HG03066 (cell line): ENCODE data around the gene MYRIP.

ENCODE experiments used
- ATAC-seq: cut with Tn5 transposase; IDR thresholded peaks from one replicate; pipeline ENCODE4 v1.9.1; 2021; ENCODE audit warnings: low read depth; ENCODE audit not compliant: unreplicated experiment

MYRIP gene

DNA sequence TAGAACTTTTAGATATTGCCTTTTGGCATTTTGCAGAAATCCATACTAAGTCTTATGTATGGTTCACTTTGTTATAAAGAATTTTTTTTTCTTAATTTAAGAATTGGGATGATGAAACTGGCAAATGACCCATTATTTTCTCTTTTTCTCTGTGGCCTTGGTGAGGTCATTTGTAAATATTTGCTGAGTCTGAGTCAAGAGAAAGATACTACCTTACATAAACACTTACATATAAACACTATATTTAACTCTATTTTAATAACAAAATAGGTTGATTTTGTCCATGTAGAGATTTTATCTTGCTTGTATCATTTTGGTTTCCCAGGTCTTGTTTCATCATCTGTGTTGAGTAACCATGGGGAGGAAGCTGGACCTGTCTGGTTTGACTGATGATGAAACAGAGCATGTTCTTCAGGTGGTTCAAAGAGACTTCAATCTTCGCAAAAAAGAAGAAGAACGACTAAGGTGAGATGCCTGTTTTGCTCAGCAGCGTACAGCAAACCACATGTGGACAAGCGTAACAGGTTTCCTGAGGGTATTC lies 91.1 kb downstream of the MYRIP start:
- ATAC-seq = no peak

DNA sequence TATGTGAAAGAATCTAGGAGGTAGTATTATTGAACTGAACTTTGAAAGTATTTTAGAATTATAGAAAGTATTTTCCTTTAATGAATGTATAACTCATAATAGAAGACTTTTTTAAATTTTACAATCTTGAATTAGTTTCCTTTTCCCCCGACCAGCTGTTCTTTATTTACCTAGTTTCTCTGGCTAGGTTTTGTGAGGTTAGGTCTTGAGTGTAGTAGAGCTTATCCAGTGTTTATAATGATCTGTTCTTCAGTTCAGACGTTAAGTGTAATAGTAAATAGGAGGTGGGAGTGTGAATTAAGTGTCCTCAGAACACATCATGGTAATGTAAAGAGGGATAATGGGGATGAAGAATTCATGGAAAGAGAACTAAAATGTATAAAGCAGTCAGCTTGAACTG lies 93.8 kb downstream of the MYRIP start:
- no peak for ATAC-seq

- no peak for ATAC-seq
These were observed 96.4 kb downstream of the MYRIP start for GRCh38 chr3:39905788-39906187.

- no peak for ATAC-seq
These were observed 98.6 kb downstream of the MYRIP start for GRCh38 chr3:39907981-39908380.

DNA sequence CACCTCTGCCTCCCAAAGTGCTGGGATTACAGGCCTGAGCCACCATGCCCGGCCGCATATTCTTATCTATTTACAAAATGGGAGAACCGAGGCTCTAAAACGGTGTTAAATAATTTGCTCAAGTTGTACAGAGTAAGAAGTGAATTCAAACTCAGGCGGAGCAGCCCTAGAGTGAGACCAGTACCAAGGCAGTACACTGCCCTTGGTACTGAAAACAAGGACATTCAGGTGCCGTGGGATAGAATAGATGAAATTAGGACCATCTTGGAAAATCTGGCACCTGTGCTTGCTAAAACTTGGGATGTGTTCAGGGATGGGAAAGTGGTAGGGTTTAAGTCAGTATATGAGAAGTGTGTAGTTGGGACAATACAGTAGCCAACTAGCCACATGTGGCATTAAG lies 100.7 kb downstream of the MYRIP start:
- no peak for ATAC-seq

DNA sequence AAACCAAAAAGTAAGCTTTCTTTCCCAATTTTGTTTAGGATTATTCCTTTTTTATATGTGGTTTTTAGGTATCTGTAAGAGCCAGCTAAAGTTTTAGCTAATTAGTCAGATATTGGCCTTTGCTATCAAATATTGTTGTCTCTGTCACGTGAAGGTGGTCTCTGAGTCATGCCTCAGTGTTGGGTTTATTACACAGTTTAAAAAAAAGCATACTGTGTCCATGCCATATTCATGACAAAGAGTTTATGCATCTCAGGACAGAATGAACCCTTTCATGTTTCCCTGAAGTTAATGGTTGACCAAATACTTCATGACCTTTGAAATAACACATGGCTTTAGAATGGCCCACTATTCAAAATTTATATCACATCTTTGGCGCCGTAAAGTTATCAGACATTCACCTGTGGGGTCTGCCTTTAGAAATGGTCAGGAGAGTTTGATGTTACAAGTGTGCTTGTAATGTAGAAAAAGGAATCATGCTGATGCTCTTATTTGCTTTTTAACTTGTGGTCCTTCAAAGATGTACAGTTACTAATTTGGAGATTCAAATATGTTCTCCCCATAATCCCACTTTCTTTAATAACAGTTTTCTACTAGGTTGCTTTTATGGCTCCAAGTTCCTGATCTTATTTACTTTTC lies 101.5 kb downstream of the MYRIP start:
- ATAC-seq = no peak

GRCh38 chr3:39911465-39912309 lies 102.3 kb downstream of the MYRIP start:
- no peak for ATAC-seq

GRCh38 chr3:39915027-39915426 lies 105.6 kb downstream of the MYRIP start:
- ATAC-seq = no peak

- ATAC-seq = no peak
These were observed 107.8 kb downstream of the MYRIP start for GRCh38 chr3:39917065-39917773.

GRCh38 chr3:39919281-39919680 lies 109.9 kb downstream of the MYRIP start:
- no peak for ATAC-seq

GRCh38 chr3:39920271-39920670 lies 110.9 kb downstream of the MYRIP start:
- no peak for ATAC-seq

DNA sequence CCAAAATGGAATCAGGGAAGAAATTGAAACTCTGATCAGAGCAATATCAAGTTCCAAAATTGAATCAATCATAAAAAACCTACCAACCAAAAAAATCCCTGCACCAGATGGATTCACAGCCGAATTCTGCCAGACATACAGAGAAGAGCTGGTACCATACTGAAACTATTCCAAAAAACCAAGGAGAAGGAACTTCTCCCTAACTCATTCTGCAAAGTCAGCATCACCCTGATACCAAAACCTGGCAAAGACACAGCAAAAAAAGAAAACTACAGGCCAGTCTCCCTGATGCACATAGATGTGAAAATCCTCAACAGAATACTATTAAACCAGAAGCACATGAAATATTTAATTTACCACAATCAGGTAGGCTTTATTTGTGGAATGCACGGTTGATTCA lies 118.1 kb downstream of the MYRIP start:
- ATAC-seq = no peak

DNA sequence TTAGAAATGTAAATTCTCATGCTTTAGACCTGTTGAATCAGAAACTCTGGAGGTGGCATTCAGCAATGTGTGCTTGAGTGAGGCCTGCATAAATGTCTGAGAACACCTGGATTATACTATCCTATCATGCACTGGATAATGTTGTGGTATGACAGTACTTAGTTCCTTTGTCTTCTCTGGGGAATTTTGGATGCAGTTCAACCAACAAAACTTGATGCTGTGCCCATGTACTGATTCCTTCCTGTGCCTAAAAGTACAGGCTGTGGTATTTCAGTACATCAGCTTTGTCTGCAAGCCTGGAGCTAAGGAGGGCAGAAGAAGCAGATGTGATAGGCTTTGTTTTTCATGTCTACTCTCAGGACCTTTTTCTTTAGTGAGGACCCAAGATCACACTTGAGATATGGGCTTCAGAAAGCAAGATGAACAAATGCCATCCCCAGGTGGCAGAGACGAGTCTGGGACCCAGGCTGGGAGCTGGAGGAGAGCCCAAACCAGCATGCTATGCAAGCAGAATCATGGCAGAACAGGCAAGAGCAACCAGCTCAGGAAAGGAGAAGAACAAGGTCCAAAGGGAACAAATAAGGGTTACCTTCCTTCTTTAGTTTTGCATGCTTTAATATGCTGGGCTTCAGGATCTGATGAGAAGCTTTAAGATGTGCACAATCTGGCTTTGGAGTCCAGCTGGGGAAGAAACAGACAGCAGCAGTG lies 124.7 kb downstream of the MYRIP start:
- ATAC-seq = no peak

DNA sequence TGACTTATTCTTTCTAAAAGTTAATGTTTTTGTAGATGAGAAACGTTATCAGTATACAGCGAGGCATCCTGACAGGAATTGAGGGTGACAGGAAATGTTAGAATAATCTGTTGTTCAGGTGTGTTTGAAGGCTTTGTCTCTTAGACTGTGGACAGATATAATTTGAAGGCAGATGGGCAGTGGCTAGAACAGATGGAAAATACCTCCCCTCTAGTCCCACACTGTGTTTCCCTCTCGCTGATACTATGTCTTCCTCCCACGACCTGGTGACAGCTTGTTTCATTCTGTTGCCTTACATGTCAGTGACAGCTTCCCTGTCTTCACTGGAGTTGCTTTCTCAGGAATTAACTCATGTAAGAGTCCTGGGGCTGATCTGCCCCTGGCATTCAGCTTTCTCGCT lies 125.3 kb downstream of the MYRIP start:
- ATAC-seq = no peak

DNA sequence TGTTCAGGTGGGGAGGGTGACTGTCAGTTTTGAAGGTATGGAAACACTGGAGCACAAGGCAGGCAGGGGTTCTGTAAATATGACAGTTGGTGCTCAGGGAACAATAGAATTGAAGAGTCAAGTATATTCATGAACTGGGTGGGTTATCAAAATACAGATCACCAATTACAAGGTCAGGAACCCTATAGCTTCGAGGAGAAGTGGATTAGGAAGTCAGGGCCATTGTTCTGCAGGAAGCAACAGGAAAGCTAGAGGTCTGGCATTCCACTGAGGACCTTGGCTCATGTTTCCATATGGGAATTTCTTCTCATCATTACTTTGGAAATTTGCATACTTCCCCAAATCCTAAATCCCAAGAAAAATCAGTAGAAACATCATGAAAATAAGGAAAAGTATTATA lies 125.9 kb downstream of the MYRIP start:
- ATAC-seq = no peak

DNA sequence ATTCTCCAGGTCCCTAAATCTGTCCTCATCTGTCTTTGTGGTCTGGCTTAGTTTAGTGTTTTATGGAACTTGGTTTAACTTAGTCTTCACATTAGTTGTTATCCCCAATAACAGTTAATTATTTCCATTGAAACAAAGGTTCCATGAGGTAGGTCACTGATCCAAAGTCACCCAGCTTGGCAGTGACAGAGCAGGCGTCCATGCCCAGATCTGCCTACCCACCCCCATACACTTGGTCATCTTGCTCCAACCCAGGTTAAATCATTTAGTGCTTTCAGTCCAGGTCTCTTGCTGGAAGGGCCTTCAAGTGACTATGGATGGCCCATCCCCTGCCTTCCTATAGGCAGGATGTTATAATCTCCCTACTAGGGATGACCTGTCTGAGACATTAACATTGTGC lies 127.4 kb downstream of the MYRIP start:
- ATAC-seq = no peak

DNA sequence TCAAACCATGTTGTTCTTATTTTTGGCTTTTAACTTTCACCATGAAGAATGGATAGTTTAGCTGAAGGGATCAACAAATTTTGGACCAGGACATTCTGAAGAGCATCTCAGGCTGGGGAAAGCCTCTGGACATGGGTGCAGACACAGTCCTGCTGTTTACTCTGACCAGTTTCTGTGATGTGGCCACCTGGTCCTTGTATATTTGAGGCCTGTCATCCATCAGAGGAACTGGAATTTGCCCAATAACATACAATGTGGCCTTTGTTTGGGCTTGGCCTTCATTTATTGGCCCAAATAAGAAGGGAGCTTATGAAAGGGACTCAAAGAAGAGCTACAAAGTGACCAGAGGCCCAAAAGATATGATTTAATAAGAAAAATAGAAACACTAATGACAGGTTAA lies 127.9 kb downstream of the MYRIP start:
- ATAC-seq = no peak

DNA sequence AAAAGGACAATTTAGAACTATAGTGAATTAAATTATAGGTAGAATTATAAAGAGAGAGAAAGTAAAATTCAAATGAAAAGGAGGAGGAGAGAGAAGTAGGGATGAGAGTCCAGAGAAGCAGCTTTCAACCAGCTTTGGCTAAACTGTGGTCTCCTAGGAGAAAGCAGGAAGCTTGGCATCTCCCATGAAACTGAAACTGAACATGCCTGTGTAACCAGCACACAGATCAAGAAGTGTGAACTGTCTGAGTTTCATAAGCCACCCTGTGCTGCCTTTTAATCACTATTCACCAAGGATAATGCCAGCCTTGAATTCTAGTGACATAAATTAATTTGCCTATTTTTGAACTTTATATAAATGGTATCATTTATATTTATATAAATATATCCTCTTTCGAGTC lies 128.5 kb downstream of the MYRIP start:
- no peak for ATAC-seq

DNA sequence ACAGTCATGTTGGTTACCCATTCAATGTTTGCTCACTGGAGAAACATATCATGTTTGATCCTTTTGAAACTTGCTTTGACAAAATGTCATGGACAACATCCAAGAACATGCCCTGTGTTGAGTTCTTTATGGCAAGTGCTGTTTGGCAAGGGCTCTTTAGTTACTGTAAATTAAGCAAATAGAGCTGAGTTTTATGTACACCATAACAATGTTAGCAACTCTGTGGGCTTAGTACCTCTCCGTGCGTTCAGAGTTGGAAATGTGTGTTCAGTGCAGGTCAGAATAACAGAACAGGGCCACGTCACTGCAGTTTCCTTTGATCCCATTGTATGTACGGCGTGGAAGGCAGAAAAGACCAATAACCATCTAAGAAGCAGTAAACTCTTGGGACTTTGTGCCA lies 132.5 kb downstream of the MYRIP start:
- no peak for ATAC-seq

DNA sequence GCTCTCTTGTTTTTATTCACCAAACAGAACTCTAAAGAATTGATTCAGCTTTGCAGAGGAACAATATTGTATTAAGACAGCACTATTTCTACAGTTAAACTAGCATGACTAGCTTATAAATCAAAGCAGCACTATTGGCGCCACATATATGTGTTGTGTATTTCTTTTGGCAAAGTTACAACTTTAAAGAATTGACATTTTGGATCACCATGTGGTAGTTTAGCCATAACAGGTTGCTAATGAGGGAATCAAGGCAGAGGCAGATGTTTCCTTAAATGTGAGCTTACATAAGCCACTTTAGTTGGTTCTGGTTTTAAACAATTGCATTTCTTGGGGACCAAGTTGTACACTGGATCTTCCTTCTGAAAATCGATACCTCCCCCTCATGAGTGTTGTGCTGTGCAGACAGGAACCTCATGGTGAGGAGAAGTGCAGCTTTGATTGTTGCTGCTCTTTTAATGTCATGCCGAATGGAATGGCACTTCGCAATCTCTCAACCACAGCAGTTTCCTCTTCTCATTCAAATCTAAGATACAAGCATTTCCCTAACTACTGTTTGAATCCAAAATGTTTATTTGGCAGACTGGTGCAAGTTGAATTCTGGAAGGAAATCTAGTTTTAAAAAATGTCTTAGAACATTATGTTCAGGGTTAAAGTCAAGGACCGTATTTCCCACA lies 151.2 kb downstream of the MYRIP start:
- no peak for ATAC-seq
